ENCODE measurements around the gene SLC35F5. TPM values are rescaled to one million over a fixed set of nuclear protein-coding genes. Genes with fewer than 3 reads are reported as not detected.

Gene SLC35F5
- total RNA-seq, 6 experiments from 2014 or later: 33.2 to 50.0 (median 40.6) TPM

- no peak for DNase-seq
- H3K27ac ChIP-seq: no peak overlapping the region
- intact Hi-C loops (cut with DNase I): no loop called here
- no peak for TF ChIP-seq POLR2A (IDR thresholded peaks at IDR 0.05)
- no peak for TF ChIP-seq CTCF (IDR thresholded peaks at IDR 0.05)
- no peaks in the 10 kb centered on the region for H3K27me3 ChIP-seq
- peaks cover 0 to 19% (median 6%) of the 10 kb centered on the region in 4 donors for H3K4me1 ChIP-seq
- H3K9me3 ChIP-seq: no peaks in the 10 kb centered on the region
- H3K4me3 ChIP-seq: no peak overlapping the region
- 88% methylated on average over 2 of the region's 8 CpGs for WGBS (ENCODE audit: insufficient coverage, low coverage, low lambda C conversion rate, missing lambda C conversion rate)
- peaks cover 0 to 13% (median 0%) of the 10 kb centered on the region in 4 donors for H3K36me3 ChIP-seq
- ATAC-seq: no peak
Observed at GRCh38 chr2:113754160-113754559, 2.3 kb downstream of the SLC35F5 start.

DNA sequence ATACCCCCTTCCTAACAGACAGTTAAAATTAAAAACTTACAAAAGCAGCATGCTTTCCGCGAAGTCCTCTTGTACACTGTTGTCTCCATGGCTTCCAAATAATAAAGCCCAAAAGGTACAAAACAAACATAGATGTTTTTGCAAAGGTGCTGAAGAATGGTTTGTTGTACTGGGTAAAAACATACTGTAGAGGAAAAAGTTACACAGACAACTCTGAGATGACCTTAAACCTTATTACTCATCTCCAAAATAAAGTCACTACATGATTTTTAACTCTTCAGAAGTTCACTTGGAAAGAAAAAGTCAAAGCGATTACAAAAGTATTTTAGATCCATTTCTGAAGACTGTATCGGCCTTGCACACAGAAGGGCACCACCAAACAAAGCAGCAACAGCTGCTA, 6.1 kb downstream of the SLC35F5 start:
- peaks cover 0 to 30% (median 4%) of the 10 kb centered on the region in 4 donors for H3K36me3 ChIP-seq
- 81% methylated on average over 4 of the region's 4 CpGs for WGBS (ENCODE audit: insufficient coverage, low coverage, low lambda C conversion rate, missing lambda C conversion rate)
- H3K4me3 ChIP-seq: no peak overlapping the region
- H3K4me1 ChIP-seq: peaks cover 0 to 12% (median 3%) of the 10 kb centered on the region in 4 donors
- no peaks in the 10 kb centered on the region for H3K9me3 ChIP-seq
- no peaks in the 10 kb centered on the region for H3K27me3 ChIP-seq
- no peak for TF ChIP-seq POLR2A (IDR thresholded peaks at IDR 0.05)
- no peak for TF ChIP-seq CTCF (IDR thresholded peaks at IDR 0.05)
- intact Hi-C loops (cut with DNase I): no loop called here
- no peak overlapping the region for H3K27ac ChIP-seq
- no peak for DNase-seq
- ATAC-seq: no peak

DNA sequence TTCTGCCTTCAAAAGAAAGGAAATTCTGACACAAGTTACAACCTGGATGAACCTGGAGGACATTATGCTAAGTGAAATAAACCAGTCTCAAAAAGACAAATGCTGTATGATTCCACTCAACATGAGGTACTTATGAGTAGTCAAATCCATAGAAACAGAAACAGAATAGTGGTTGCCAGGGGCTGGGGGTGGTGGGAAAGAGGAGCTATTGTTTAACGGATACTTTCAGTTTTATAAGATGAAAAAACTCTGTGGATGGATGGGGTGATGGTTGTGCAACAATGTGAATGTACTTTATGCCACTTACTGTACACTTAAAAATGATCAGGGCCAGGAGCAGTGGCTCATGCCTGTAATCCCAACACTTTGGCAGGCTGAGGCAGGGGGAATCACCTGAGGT, 15.4 kb downstream of the SLC35F5 start:
- Histone ChIP-seq H3K36me3 (peaks cover 0 to 58% (median 32%) of the 10 kb centered on the region in 4 donors), H3K27me3 (no peaks in the 10 kb centered on the region), H3K27ac (no peak overlapping the region), H3K4me1 (no peaks in the 10 kb centered on the region), H3K9me3 (no peaks in the 10 kb centered on the region), H3K4me3 (no peak overlapping the region)
- TF ChIP-seq CTCF (IDR thresholded peaks at IDR 0.05) (no peak), POLR2A (IDR thresholded peaks at IDR 0.05) (no peak)
- no peak for DNase-seq
- no peak for ATAC-seq
- intact Hi-C loops (cut with DNase I): no loop called here
- WGBS (ENCODE audit: insufficient coverage, low coverage, low lambda C conversion rate, missing lambda C conversion rate): 82% methylated on average over 1 of the region's 1 CpG

DNA sequence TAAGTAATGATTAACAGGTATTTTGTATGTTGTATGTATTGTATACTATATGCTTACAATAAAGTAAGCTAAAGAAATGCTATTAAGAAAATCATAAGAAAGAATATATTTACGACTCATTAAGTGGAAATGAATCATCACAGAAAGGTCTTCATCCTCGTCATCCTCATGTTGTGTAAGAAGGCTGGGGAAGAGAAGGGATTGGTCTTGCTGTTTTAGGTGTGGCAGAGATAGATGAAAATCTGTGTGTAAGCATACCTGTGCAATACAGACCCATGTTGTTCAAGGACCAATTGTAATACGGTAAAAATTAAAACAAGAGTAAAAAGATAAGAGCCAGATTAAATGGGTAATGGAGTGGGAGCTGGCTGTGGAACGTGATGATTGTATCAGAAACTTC, 16.6 kb downstream of the SLC35F5 start:
- H3K36me3 ChIP-seq: peaks cover 0 to 50% (median 29%) of the 10 kb centered on the region in 4 donors
- DNase-seq (no peak), ATAC-seq (no peak)
- intact Hi-C loops (cut with DNase I): no loop called here
- no peak overlapping the region for H3K27ac ChIP-seq
- no peaks in the 10 kb centered on the region for H3K27me3 ChIP-seq
- WGBS (ENCODE audit: insufficient coverage, low coverage, low lambda C conversion rate, missing lambda C conversion rate): 97% methylated on average over 3 of the region's 4 CpGs
- H3K4me1 ChIP-seq: no peaks in the 10 kb centered on the region
- TF ChIP-seq POLR2A (IDR thresholded peaks at IDR 0.05) (no peak), CTCF (IDR thresholded peaks at IDR 0.05) (no peak)
- no peaks in the 10 kb centered on the region for H3K9me3 ChIP-seq
- no peak overlapping the region for H3K4me3 ChIP-seq

DNA sequence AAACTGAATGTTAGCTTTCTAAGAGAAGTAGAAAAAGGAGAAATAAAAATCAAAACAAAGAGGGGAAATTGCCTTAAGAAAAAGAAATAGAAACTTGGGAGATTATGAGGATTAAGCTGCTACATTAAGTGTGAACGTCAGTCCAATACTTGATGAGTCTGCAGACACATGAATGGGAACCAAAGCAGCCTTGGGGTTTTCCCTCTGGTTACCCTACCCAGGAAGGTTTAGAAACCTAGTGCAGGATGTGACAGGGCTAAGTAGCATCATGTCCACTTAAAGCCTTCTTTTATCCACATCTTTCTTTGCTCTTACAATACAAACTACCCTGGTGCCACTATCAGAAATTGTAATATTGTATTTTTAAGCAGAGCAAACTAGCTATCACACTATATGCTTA, 22.3 kb downstream of the SLC35F5 start:
- no peak for DNase-seq
- ATAC-seq: no peak
- no peaks in the 10 kb centered on the region for H3K4me1 ChIP-seq
- peaks cover 0 to 29% (median 3%) of the 10 kb centered on the region in 4 donors for H3K36me3 ChIP-seq
- H3K9me3 ChIP-seq: no peaks in the 10 kb centered on the region
- H3K4me3 ChIP-seq: no peak overlapping the region
- TF ChIP-seq CTCF (IDR thresholded peaks at IDR 0.05): no peak
- no peak for TF ChIP-seq POLR2A (IDR thresholded peaks at IDR 0.05)
- no peaks in the 10 kb centered on the region for H3K27me3 ChIP-seq
- WGBS (ENCODE audit: insufficient coverage, low coverage, low lambda C conversion rate, missing lambda C conversion rate): 78% methylated on average over 1 of the region's 1 CpG
- H3K27ac ChIP-seq: no peak overlapping the region
- intact Hi-C loops (cut with DNase I): no loop called here

Measured in right lobe of liver (tissue), 6 donors.